SK-N-SH (cell line): ENCODE results near the gene ADGRG2.

Experiments
- CTCF ChIP-seq: fragments of 200-600 bp; sonication (generic); IDR thresholded peaks from 2 replicates; pipeline ENCODE4 v1.6.1; 2017; ENCODE audit warnings: antibody characterized with exemption, mild to moderate bottlenecking, moderate library complexity
- GABPA ChIP-seq: IDR thresholded peaks from 2 replicates; pipeline ENCODE4 v1.4.0; 2012; ENCODE audit warnings: low read depth, mild to moderate bottlenecking
- MEF2A ChIP-seq: IDR thresholded peaks from 2 replicates; pipeline ENCODE4 v1.4.0; 2012; ENCODE audit warnings: low read depth, borderline replicate concordance
- NFIC ChIP-seq: IDR thresholded peaks from 2 replicates; pipeline ENCODE4 v1.4.0; 2012; ENCODE audit warnings: borderline replicate concordance
- NRF1 ChIP-seq: IDR thresholded peaks from 2 replicates; pipeline ENCODE4 v1.6.1; 2012; ENCODE audit warnings: low read depth, mild to moderate bottlenecking, low read length
- RAD21 ChIP-seq: IDR thresholded peaks from 2 replicates; pipeline ENCODE4 v1.6.1; 2012; ENCODE audit warnings: mild to moderate bottlenecking, low read length
- RFX5 ChIP-seq: IDR thresholded peaks from 2 replicates; pipeline ENCODE4 v1.6.1; 2012; ENCODE audit warnings: mild to moderate bottlenecking, improper control_type of control experiment, low read length
- SMC3 ChIP-seq: IDR thresholded peaks from 2 replicates; pipeline ENCODE4 v1.6.1; 2012; ENCODE audit warnings: low read depth, low read length, improper control_type of control experiment
- TAF1 ChIP-seq: IDR thresholded peaks from 2 replicates; pipeline ENCODE4 v1.6.1; 2012; ENCODE audit warnings: low read depth, mild to moderate bottlenecking, low read length, moderate library complexity, borderline replicate concordance
- TEAD4 ChIP-seq: IDR thresholded peaks from 2 replicates; pipeline ENCODE4 v1.4.0; 2012; ENCODE audit warnings: mild to moderate bottlenecking, borderline replicate concordance; ENCODE audit not compliant: insufficient read depth
- YY1 ChIP-seq: IDR thresholded peaks from 2 replicates; pipeline ENCODE4 v1.4.0; 2012; ENCODE audit warnings: low read depth, mild to moderate bottlenecking
- TF ChIP-seq, protein P1 (sequence below): IDR thresholded peaks from 2 replicates; pipeline ENCODE4 v1.6.1; 2012; ENCODE audit warnings: mild to moderate bottlenecking, low read depth, low read length, moderate library complexity
- TF ChIP-seq, protein P2 (sequence below): IDR thresholded peaks from 2 replicates; pipeline ENCODE4; 2012

- TF ChIP-seq NRF1 (no peak), NFIC (no peak), CTCF (no peak), RFX5 (no peak), YY1 (no peak), TEAD4 (no peak), TAF1 (no peak), MEF2A (no peak), GABPA (no peak), SMC3 (no peak), RAD21 (no peak)
- TF ChIP-seq, protein P1, sequence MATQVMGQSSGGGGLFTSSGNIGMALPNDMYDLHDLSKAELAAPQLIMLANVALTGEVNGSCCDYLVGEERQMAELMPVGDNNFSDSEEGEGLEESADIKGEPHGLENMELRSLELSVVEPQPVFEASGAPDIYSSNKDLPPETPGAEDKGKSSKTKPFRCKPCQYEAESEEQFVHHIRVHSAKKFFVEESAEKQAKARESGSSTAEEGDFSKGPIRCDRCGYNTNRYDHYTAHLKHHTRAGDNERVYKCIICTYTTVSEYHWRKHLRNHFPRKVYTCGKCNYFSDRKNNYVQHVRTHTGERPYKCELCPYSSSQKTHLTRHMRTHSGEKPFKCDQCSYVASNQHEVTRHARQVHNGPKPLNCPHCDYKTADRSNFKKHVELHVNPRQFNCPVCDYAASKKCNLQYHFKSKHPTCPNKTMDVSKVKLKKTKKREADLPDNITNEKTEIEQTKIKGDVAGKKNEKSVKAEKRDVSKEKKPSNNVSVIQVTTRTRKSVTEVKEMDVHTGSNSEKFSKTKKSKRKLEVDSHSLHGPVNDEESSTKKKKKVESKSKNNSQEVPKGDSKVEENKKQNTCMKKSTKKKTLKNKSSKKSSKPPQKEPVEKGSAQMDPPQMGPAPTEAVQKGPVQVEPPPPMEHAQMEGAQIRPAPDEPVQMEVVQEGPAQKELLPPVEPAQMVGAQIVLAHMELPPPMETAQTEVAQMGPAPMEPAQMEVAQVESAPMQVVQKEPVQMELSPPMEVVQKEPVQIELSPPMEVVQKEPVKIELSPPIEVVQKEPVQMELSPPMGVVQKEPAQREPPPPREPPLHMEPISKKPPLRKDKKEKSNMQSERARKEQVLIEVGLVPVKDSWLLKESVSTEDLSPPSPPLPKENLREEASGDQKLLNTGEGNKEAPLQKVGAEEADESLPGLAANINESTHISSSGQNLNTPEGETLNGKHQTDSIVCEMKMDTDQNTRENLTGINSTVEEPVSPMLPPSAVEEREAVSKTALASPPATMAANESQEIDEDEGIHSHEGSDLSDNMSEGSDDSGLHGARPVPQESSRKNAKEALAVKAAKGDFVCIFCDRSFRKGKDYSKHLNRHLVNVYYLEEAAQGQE = no peak
- TF ChIP-seq, protein P2, sequence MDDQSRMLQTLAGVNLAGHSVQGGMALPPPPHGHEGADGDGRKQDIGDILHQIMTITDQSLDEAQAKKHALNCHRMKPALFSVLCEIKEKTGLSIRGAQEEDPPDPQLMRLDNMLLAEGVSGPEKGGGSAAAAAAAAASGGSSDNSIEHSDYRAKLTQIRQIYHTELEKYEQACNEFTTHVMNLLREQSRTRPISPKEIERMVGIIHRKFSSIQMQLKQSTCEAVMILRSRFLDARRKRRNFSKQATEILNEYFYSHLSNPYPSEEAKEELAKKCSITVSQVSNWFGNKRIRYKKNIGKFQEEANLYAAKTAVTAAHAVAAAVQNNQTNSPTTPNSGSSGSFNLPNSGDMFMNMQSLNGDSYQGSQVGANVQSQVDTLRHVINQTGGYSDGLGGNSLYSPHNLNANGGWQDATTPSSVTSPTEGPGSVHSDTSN = no peak
These were observed 124.4 kb downstream of the ADGRG2 start for GRCh38 chrX:18997916-18998315.
